GM06990 (cell line): ENCODE results near the gene SMS.

Source experiments
- DNase-seq: peaks from one replicate; pipeline ENCODE4 v3.0.0-alpha.2; 2011; ENCODE audit not compliant: insufficient read length; ENCODE audit errors: extremely low read depth
- H3K27me3 ChIP-seq: replicated peaks from 2 replicates; pipeline ENCODE4 v1.6.0; 2011; ENCODE audit warnings: low read length; ENCODE audit not compliant: control insufficient read depth, insufficient read depth
- H3K36me3 ChIP-seq: 2 replicates; pipeline ENCODE4 v1.5.1; 2011; ENCODE audit warnings: low read length; ENCODE audit not compliant: control insufficient read depth, insufficient read depth
- H3K4me3 ChIP-seq: replicated peaks from 2 replicates; pipeline ENCODE4 v1.5.1; 2011; ENCODE audit warnings: low read depth, mild to moderate bottlenecking, control low read depth, low read length
- CTCF ChIP-seq: IDR thresholded peaks from 2 replicates; pipeline ENCODE4 v1.5.1; 2011; ENCODE audit warnings: low read length, control low read depth, mild to moderate bottlenecking, inconsistent platforms; ENCODE audit not compliant: insufficient read depth, poor library complexity, severe bottlenecking

The SMS gene

DNA sequence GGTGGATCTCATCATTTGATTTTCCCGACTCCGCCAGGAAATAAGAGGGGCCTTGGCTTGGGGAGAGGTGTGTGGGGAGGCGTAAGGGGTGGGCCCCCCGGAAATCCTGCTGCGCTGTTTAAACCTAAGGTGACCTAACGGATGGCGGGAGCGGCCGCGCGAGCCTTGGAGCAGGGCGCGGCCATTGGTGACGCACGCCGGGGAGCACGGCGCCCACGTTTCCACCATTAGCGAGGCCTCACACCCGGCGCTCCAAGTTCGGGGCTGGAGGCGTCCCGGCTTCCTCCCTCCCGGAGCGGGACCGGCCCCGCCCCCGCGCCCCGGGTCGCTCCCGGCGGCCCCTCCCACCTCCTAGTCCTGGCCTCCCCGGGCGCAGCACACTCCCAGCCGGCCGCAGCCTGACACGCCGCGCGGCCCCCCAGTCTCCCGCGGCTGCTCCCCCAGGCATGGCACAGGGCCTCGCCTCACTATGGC, at the start of gene SMS:
SMS (plus strand) TSS at position 354 of the 474 bp plus-strand sequence; CDS start at position 470, 116 bp downstream.
- peak; percentile 82 for DNase-seq
- H3K27me3 ChIP-seq = no peaks in the 10 kb centered on the region
- H3K36me3 ChIP-seq = no peaks in the 10 kb centered on the region
- TF ChIP-seq CTCF = no peak
- H3K4me3 ChIP-seq = peak within 1 kb of the TSS; percentile 60

DNA sequence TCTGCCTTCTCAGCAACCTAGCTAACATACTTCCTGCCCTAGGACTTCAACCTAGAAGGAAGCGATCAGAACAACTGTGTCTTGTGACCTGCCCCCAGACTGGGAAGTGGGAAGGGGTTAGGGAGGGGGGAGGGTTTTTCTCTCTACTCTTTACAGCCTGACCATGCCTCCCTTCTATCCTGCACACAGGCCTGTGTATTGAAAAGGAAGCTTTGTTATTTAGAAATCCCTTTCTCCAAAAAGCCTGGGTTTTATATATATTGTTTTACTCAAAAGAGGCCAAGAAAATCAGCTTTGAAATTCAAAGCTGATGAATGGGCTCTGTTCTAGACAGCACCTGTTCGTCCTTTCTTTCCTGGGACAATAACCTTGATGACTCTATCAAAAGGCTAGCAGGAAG, 35.2 kb upstream of the SMS start:
- no peaks in the 10 kb centered on the region for H3K36me3 ChIP-seq
- no peak overlapping the region for H3K4me3 ChIP-seq
- H3K27me3 ChIP-seq = no peaks in the 10 kb centered on the region
- DNase-seq = no peak
- TF ChIP-seq CTCF = no peak

GRCh38 chrX:21905953-21906352, 34.6 kb upstream of the SMS start:
- TF ChIP-seq CTCF = no peak
- H3K4me3 ChIP-seq = no peak overlapping the region
- no peaks in the 10 kb centered on the region for H3K36me3 ChIP-seq
- H3K27me3 ChIP-seq = no peaks in the 10 kb centered on the region
- DNase-seq = no peak

GRCh38 chrX:21907260-21907659, 33.2 kb upstream of the SMS start:
- H3K36me3 ChIP-seq = no peaks in the 10 kb centered on the region
- no peak for DNase-seq
- no peaks in the 10 kb centered on the region for H3K27me3 ChIP-seq
- no peak for TF ChIP-seq CTCF
- no peak overlapping the region for H3K4me3 ChIP-seq

DNA sequence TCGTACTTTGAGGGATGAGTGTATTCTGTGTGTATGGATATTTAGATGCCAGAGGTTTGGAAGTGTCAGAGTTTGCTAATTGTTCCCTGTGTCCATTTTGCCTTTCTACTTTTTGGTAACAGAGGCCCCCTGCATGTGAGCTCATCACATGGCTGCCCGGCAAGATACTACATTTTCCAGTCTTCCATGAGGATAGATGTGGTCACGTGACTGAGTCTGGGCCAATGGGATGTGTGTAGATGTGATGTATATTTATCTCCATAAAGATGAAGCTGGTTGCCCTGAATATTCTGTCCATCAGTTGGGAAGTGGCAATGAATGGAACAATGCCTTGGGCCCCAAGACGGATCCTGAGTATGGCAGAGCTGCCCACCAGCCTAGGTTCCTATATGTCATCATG, 29.0 kb upstream of the SMS start:
- no peaks in the 10 kb centered on the region for H3K27me3 ChIP-seq
- no peaks in the 10 kb centered on the region for H3K36me3 ChIP-seq
- no peak for TF ChIP-seq CTCF
- DNase-seq = no peak
- H3K4me3 ChIP-seq = no peak overlapping the region

GRCh38 chrX:21912220-21912619, 28.3 kb upstream of the SMS start:
- no peak for TF ChIP-seq CTCF
- DNase-seq = no peak
- Histone ChIP-seq H3K36me3 (no peaks in the 10 kb centered on the region), H3K4me3 (no peak overlapping the region), H3K27me3 (no peaks in the 10 kb centered on the region)
